GM19193 (cell line): ENCODE results near the gene DMRT2.

Experiments
- POLR2A ChIP-seq: IDR thresholded peaks from 4 replicates; pipeline ENCODE4 v1.6.1; 2011; ENCODE audit not compliant: insufficient read depth, insufficient read length; ENCODE audit errors: extremely low read depth

DMRT2 gene

GRCh38 chr9:1102642-1102970 lies 52.4 kb downstream of the DMRT2 start:
- TF ChIP-seq POLR2A = no peak
